Thymus (tissue), 11 donors: ENCODE measurements around the gene CASP4. TPM values are rescaled to one million over a fixed set of nuclear protein-coding genes. Genes with fewer than 3 reads are reported as not detected.
A peak's percentile ranks its signal among the peaks of the same experiment; 100 is the strongest.
"Not testable (repeated sequence)": the region's sequence is repeated elsewhere in the genome, so short reads cannot be mapped to it uniquely, and the experiment has no call there.

Experiments
- DNase-seq, 9 donors: peaks; one replicate each; pipeline ENCODE4 v3.0.0-alpha.2; 2013; ENCODE audit warnings: low spot score in 9 of 9, low read depth in 6 of 9, missing footprints in 1 of 9
- H3K27ac ChIP-seq, 2 donors: one replicate each; pipeline ENCODE4 v1.5.1; 2013; ENCODE audit warnings: control low read depth in 1 of 2, low read depth in 1 of 2, low read length in 1 of 2, mild to moderate bottlenecking in 1 of 2, moderate library complexity in 1 of 2
- H3K27me3 ChIP-seq, 2 donors: one replicate each; pipeline ENCODE4 v1.5.1; 2013; ENCODE audit warnings: low read length in 1 of 2; ENCODE audit not compliant: control insufficient read depth in 2 of 2, insufficient read depth in 1 of 2
- H3K36me3 ChIP-seq, 2 donors: one replicate each; pipeline ENCODE4 v1.5.1; 2013; ENCODE audit warnings: low read length in 1 of 2, mild to moderate bottlenecking in 1 of 2, moderate library complexity in 1 of 2; ENCODE audit not compliant: control insufficient read depth in 2 of 2, insufficient read depth in 2 of 2
- H3K4me1 ChIP-seq, 2 donors: one replicate each; pipeline ENCODE4 v1.5.1; 2013; ENCODE audit warnings: low read length in 2 of 2; ENCODE audit not compliant: control insufficient read depth in 2 of 2, insufficient read depth in 2 of 2
- H3K4me3 ChIP-seq, 2 donors: one replicate each; pipeline ENCODE4 v1.5.1; 2013; ENCODE audit warnings: low read length in 2 of 2, control low read depth in 1 of 2, mild to moderate bottlenecking in 1 of 2
- H3K9me3 ChIP-seq, 2 donors: one replicate each; pipeline ENCODE4 v1.5.1; 2013; ENCODE audit warnings: low read length in 1 of 2, mild to moderate bottlenecking in 1 of 2; ENCODE audit not compliant: control insufficient read depth in 2 of 2, insufficient read depth in 1 of 2
- WGBS: extraction: QIAGEN DNeasy Blood & Tissue Kit; methylation state at CpG from one replicate; pipeline ENCODE4 v1.1.7; 2013; 5-methylcytosine and 5-hydroxymethylcytosine counted together
- polyA plus RNA-seq: library from polyadenylated mRNA; stranded (reverse); fragments of 200-250 nt; gene quantifications from one replicate; pipeline ENCODE4 v1.2.3, GENCODE V29; 2013
- total RNA-seq: library from RNA; stranded (reverse); fragments of 120-200 nt; gene quantifications from one replicate; pipeline ENCODE4 v1.2.4, GENCODE V29; 2013
- donor health status: healthy.

CASP4 gene
- total and polyA plus RNA-seq, 2 donors = 82.6 to 95.6 TPM

DNA sequence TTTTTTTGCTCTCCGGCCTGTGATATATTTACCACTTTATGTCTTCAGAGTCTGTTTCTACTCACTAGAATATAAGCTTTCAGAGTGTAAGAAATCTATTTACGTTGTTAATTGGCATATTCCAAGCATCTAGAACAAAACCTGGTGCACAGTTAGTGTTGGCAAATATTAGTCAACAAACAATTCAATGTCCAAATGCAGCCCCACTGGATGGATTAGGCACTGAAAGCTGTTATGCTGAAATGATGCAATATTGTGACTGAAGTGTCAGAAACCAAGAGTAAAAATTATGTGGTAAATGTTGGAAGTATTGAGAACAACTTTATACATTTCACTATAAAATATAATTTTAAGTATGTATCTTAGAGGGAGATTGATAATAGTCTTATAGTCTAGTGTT is 24.8 kb downstream of the CASP4 start:
- Histone ChIP-seq H3K9me3 (no peaks in the 10 kb centered on the region), H3K27ac (no peak overlapping the region), H3K27me3 (no peaks in the 10 kb centered on the region), H3K36me3 (peaks cover 4 to 15% of the 10 kb centered on the region in 2 donors), H3K4me1 (no peaks in the 10 kb centered on the region), H3K4me3 (no peak overlapping the region)
- no peak for DNase-seq
- 47% methylated on average over 2 of the region's 2 CpGs for WGBS

- H3K27ac ChIP-seq = no peak overlapping the region
- no peaks in the 10 kb centered on the region for H3K36me3 ChIP-seq
- no peak overlapping the region for H3K4me3 ChIP-seq
- H3K4me1 ChIP-seq = peaks cover 0 to 4% of the 10 kb centered on the region in 2 donors
- peak in 3 of 9 donors; percentile 14 to 49 (median 23) for DNase-seq
- 6% methylated on average over 1 of the region's 1 CpG for WGBS
- H3K27me3 ChIP-seq = no peaks in the 10 kb centered on the region
- H3K9me3 ChIP-seq = no peaks in the 10 kb centered on the region
Observed at GRCh38 chr11:104934594-104934993, 33.8 kb downstream of the CASP4 start.

DNA sequence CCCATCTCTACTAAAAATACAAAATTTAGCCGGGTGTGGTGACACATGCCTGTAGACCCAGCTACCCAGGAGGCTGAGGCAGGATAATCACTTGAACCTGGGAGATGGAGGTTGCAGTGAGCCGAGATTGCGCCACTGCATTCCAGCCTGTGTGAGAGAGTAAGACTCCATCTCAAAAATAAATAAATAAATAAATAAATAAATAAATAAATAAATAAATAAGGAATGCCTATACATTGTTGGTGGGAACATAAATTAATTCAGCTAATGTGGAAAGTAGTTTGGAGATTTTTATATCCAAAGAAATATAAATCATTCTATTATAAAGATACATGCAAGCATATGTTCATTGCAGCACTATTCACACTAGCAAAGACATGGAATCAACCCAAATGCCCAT is 34.3 kb downstream of the CASP4 start:
- H3K4me1 ChIP-seq, H3K9me3 ChIP-seq, H3K4me3 ChIP-seq, H3K36me3 ChIP-seq, H3K27me3 ChIP-seq, H3K27ac ChIP-seq, DNase-seq: not testable (repeated sequence)
- WGBS = 97% methylated on average over 3 of the region's 3 CpGs

DNA sequence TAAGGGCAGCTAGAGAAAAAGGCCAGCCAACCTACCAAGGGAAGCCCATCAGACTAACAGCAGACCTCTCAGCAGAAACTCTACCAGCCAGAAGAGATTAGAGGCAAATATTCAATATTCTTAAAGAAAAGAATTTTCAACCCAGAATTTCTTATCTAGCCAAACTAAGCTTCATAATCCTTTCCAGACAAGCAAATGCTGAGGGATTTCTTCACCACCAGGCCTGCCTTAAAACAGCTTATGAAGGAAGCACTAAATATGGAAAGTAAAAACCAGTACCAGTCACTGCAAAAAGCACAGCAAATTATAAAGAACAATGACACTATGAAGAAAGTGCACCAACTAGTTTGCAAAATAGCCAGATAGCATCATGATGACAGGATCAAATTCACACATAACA is 39.6 kb downstream of the CASP4 start:
- no peak overlapping the region for H3K27ac ChIP-seq
- no peaks in the 10 kb centered on the region for H3K27me3 ChIP-seq
- H3K4me3 ChIP-seq = no peak overlapping the region
- no peaks in the 10 kb centered on the region for H3K4me1 ChIP-seq
- peaks cover 0 to 6% of the 10 kb centered on the region in 2 donors for H3K9me3 ChIP-seq
- H3K36me3 ChIP-seq = no peaks in the 10 kb centered on the region
- no peak for DNase-seq

DNA sequence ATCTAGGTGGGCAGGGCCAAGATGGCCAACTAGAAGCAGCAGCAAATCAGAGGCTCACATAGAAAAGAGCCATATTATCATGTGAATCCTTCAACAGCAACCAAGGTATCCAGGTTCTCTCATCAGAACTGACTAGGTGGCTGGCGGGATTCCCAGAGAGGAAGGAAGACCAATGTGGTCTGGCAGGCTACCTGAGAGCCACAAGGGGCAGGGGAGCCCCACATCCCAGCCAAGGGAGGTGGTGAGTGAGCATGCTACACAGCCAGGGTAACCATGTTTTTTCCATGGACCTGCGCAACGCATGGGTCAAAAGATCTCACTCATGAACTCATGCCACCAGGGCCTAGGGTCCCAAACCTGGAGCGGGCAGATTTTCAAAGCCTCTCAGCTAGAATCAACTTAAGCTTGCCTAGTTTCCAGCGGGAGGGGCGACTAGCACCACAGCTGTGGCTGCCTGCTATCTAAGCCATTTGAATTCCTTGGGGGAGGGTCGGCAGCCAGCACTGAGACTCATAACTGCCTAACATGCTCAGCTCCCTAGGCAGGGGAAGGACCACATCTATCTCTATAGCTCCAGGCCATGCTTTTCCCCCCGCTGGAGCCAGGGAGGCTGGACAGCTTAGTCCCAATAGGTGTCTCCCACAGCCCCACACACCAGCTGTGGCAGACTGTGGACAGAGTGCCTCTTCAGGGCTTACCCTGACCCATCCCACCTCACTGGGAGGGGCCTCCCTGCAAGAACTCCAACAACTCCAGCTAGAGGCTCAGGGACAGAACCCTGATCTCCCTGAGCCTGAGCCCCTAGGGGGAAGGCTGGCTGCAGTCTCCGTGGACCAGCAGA is 41.4 kb downstream of the CASP4 start:
- WGBS = 83% methylated on average over 9 of the region's 9 CpGs
- Histone ChIP-seq H3K36me3 (no peaks in the 10 kb centered on the region), H3K4me1 (no peaks in the 10 kb centered on the region)

GRCh38 chr11:104925850-104926249 is 42.5 kb downstream of the CASP4 start:
- no peak for DNase-seq
- Histone ChIP-seq H3K4me3 (no peak overlapping the region), H3K9me3 (peaks cover 0 to 6% of the 10 kb centered on the region in 2 donors), H3K27me3 (no peaks in the 10 kb centered on the region), H3K4me1 (no peaks in the 10 kb centered on the region), H3K27ac (no peak overlapping the region), H3K36me3 (no peaks in the 10 kb centered on the region)
- over 99% methylated on average over 6 of the region's 6 CpGs for WGBS

More for the DNA sequence above, 41.4 kb downstream of the CASP4 start:
- no peaks in the 10 kb centered on the region for H3K27me3 ChIP-seq
- H3K9me3 ChIP-seq = peaks cover 0 to 6% of the 10 kb centered on the region in 2 donors
- no peak overlapping the region for H3K4me3 ChIP-seq
- no peak overlapping the region for H3K27ac ChIP-seq
- no peak for DNase-seq

- Histone ChIP-seq H3K4me3 (peak overlapping the region in 1 of 2 donors; percentile 42), H3K9me3 (no peaks in the 10 kb centered on the region), H3K36me3 (no peaks in the 10 kb centered on the region), H3K27me3 (no peaks in the 10 kb centered on the region), H3K27ac (peak overlapping the region in 1 of 2 donors; percentile 42), H3K4me1 (no peaks in the 10 kb centered on the region)
- peak in 1 of 9 donors; percentile 33 for DNase-seq
- 36% methylated on average over 6 of the region's 6 CpGs for WGBS
Observed at GRCh38 chr11:104918113-104918824, 50.1 kb downstream of the CASP4 start.

- peak overlapping the region in 1 of 2 donors; percentile 42 for H3K4me3 ChIP-seq
- WGBS = 48% methylated on average over 4 of the region's 4 CpGs
- H3K4me1 ChIP-seq = no peaks in the 10 kb centered on the region
- no peaks in the 10 kb centered on the region for H3K36me3 ChIP-seq
- no peak overlapping the region for H3K27ac ChIP-seq
- no peaks in the 10 kb centered on the region for H3K9me3 ChIP-seq
- no peaks in the 10 kb centered on the region for H3K27me3 ChIP-seq
- peak in 1 of 9 donors; percentile 10 for DNase-seq
Observed at GRCh38 chr11:104917271-104918112, 50.9 kb downstream of the CASP4 start.
